Left ventricle myocardium inferior (tissue), 1 donor: Measurements from ENCODE around the gene OTUD3. TPM values are rescaled to one million over a fixed set of nuclear protein-coding genes. Genes with fewer than 3 reads are reported as not detected.

Experiments
- DNase-seq: peaks from one replicate; pipeline ENCODE4 v3.0.0-alpha.2; 2020
- H3K27ac ChIP-seq: fragments of 200-600 bp; replicated peaks from 2 replicates; pipeline ENCODE4 v1.8.0; 2021
- H3K27me3 ChIP-seq: fragments of 200-600 bp; 2 replicates; pipeline ENCODE4 v1.8.0; 2021; ENCODE audit warnings: low read depth
- H3K36me3 ChIP-seq: fragments of 200-600 bp; 2 replicates; pipeline ENCODE4 v1.8.0; 2021
- H3K4me1 ChIP-seq: fragments of 200-600 bp; 2 replicates; pipeline ENCODE4 v1.8.0; 2021
- H3K4me3 ChIP-seq: fragments of 200-600 bp; 2 replicates; pipeline ENCODE4 v1.8.0; 2021; ENCODE audit warnings: mild to moderate bottlenecking, moderate library complexity
- H3K9me3 ChIP-seq: fragments of 200-600 bp; replicated peaks from 2 replicates; pipeline ENCODE4 v1.8.0; 2021
- intact Hi-C: fragments of 100-400 bp; cut with micrococcal nuclease; formaldehyde crosslinking; loops from one replicate; pipeline ENCODE4 v1.11.0; 2022
- total RNA-seq: library from RNA; stranded (reverse); fragmentation: NEBNext Ultra II Directional; extraction: Animal tissue kit (Norgen Biotek cat#: 25700); gene quantifications from one replicate; pipeline ENCODE4 v1.2.1, GENCODE V29; 2021
- TF ChIP-seq, protein P1 (sequence below): fragments of 200-600 bp; IDR thresholded peaks from 2 replicates; pipeline ENCODE4 v1.8.0; 2021; ENCODE audit warnings: antibody characterized with exemption, mild to moderate bottlenecking, borderline replicate concordance
- donor health status: DM: no; HTN: yes; CAD: no; lungs with severe emphysema.

The OTUD3 gene
- total RNA-seq, 1 donor from 2014 or later: 5.0 TPM

GRCh38 chr1:19892628-19893168 is 10.5 kb downstream of the OTUD3 start:
- Histone ChIP-seq H3K4me1 (peaks cover 3% of the 10 kb centered on the region), H3K9me3 (no peaks in the 10 kb centered on the region), H3K27me3 (no peaks in the 10 kb centered on the region), H3K4me3 (no peak overlapping the region), H3K36me3 (peaks cover 69% of the 10 kb centered on the region), H3K27ac (no peak overlapping the region)
- intact Hi-C loops: no loop called here
- TF ChIP-seq, protein P1, sequence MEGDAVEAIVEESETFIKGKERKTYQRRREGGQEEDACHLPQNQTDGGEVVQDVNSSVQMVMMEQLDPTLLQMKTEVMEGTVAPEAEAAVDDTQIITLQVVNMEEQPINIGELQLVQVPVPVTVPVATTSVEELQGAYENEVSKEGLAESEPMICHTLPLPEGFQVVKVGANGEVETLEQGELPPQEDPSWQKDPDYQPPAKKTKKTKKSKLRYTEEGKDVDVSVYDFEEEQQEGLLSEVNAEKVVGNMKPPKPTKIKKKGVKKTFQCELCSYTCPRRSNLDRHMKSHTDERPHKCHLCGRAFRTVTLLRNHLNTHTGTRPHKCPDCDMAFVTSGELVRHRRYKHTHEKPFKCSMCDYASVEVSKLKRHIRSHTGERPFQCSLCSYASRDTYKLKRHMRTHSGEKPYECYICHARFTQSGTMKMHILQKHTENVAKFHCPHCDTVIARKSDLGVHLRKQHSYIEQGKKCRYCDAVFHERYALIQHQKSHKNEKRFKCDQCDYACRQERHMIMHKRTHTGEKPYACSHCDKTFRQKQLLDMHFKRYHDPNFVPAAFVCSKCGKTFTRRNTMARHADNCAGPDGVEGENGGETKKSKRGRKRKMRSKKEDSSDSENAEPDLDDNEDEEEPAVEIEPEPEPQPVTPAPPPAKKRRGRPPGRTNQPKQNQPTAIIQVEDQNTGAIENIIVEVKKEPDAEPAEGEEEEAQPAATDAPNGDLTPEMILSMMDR: no peak
- no peak for DNase-seq

GRCh38 chr1:19893687-19894086 is 11.5 kb downstream of the OTUD3 start:
- DNase-seq: no peak
- intact Hi-C loops: no loop called here
- Histone ChIP-seq H3K4me3 (no peak overlapping the region), H3K4me1 (no peaks in the 10 kb centered on the region), H3K27ac (no peak overlapping the region), H3K9me3 (no peaks in the 10 kb centered on the region), H3K36me3 (peaks cover 74% of the 10 kb centered on the region), H3K27me3 (no peaks in the 10 kb centered on the region)
- TF ChIP-seq, protein P1: no peak

GRCh38 chr1:19894218-19894617 is 12.0 kb downstream of the OTUD3 start:
- H3K27ac ChIP-seq: no peak overlapping the region
- no peak for DNase-seq
- H3K9me3 ChIP-seq: no peaks in the 10 kb centered on the region
- intact Hi-C loops: no loop called here
- TF ChIP-seq, protein P1: no peak
- no peaks in the 10 kb centered on the region for H3K27me3 ChIP-seq
- peaks cover 80% of the 10 kb centered on the region for H3K36me3 ChIP-seq
- no peaks in the 10 kb centered on the region for H3K4me1 ChIP-seq
- no peak overlapping the region for H3K4me3 ChIP-seq

GRCh38 chr1:19901653-19902052 is 19.5 kb downstream of the OTUD3 start:
- H3K36me3 ChIP-seq: peaks cover 87% of the 10 kb centered on the region
- intact Hi-C loops: no loop called here
- TF ChIP-seq, protein P1: no peak
- no peaks in the 10 kb centered on the region for H3K9me3 ChIP-seq
- DNase-seq: no peak
- no peaks in the 10 kb centered on the region for H3K27me3 ChIP-seq
- no peak overlapping the region for H3K27ac ChIP-seq
- H3K4me1 ChIP-seq: no peaks in the 10 kb centered on the region
- no peak overlapping the region for H3K4me3 ChIP-seq

- intact Hi-C loops: no loop called here
- Histone ChIP-seq H3K27me3 (no peaks in the 10 kb centered on the region), H3K9me3 (no peaks in the 10 kb centered on the region), H3K27ac (no peak overlapping the region), H3K36me3 (peaks cover 92% of the 10 kb centered on the region), H3K4me3 (no peak overlapping the region), H3K4me1 (no peaks in the 10 kb centered on the region)
- DNase-seq: no peak
- TF ChIP-seq, protein P1: no peak
Measured at GRCh38 chr1:19903621-19904020, 21.4 kb downstream of the OTUD3 start.
